WTC11 (cell line): ENCODE results near the gene EN2.

Experiments used
- AFF4 ChIP-seq: sonication (generic); formaldehyde crosslinking; IDR thresholded peaks from 2 replicates; pipeline ENCODE4 v1.8.1; 2023; ENCODE audit warnings: mild to moderate bottlenecking, missing genetic modification reagents, borderline replicate concordance
- ATF1 ChIP-seq: sonication (generic); formaldehyde crosslinking; IDR thresholded peaks from 2 replicates; pipeline ENCODE4 v1.8.1; 2023; ENCODE audit warnings: mild to moderate bottlenecking, moderate library complexity, missing genetic modification reagents
- CTCF ChIP-seq: fragments of 200-600 bp; IDR thresholded peaks from 2 replicates; pipeline ENCODE4 v1.8.0; 2022; ENCODE audit warnings: antibody characterized with exemption
- FOXJ3 ChIP-seq: sonication (generic); formaldehyde crosslinking; IDR thresholded peaks from 2 replicates; pipeline ENCODE4 v1.9.0; 2021; ENCODE audit warnings: missing genetic modification reagents, mild to moderate bottlenecking, borderline replicate concordance
- IRF2 ChIP-seq: sonication (generic); formaldehyde crosslinking; IDR thresholded peaks from 2 replicates; pipeline ENCODE4 v1.8.0; 2022; ENCODE audit warnings: low read depth, missing genetic modification reagents, borderline replicate concordance
- JAZF1 ChIP-seq: fragments of 250-450 bp; sonication (Bioruptor Pico); IDR thresholded peaks from 2 replicates; pipeline ENCODE4 v1.9.0; 2021; ENCODE audit warnings: moderate library complexity, mild to moderate bottlenecking, inconsistent platforms
- ZNF416 ChIP-seq: fragments of 250-450 bp; sonication (Bioruptor Pico); IDR thresholded peaks from 2 replicates; pipeline ENCODE4 v1.9.0; 2021; ENCODE audit warnings: mild to moderate bottlenecking, inconsistent platforms
- TF ChIP-seq, protein P1 (sequence below): fragments of 250-450 bp; sonication (Bioruptor Pico); IDR thresholded peaks from 2 replicates; pipeline ENCODE4 v1.8.0; 2021; ENCODE audit warnings: mild to moderate bottlenecking

GRCh38 chr7:155455132-155455693 is 2.7 kb upstream of the EN2 start:
- TF ChIP-seq IRF2 (no peak), CTCF (no peak), JAZF1 (CRISPR knock-in tag) (no peak), FOXJ3 (CRISPR knock-in tag) (no peak), ATF1 (CRISPR knock-in tag) (no peak), AFF4 (CRISPR knock-in tag) (no peak), ZNF416 (CRISPR knock-in tag) (no peak)
- TF ChIP-seq, protein P1, sequence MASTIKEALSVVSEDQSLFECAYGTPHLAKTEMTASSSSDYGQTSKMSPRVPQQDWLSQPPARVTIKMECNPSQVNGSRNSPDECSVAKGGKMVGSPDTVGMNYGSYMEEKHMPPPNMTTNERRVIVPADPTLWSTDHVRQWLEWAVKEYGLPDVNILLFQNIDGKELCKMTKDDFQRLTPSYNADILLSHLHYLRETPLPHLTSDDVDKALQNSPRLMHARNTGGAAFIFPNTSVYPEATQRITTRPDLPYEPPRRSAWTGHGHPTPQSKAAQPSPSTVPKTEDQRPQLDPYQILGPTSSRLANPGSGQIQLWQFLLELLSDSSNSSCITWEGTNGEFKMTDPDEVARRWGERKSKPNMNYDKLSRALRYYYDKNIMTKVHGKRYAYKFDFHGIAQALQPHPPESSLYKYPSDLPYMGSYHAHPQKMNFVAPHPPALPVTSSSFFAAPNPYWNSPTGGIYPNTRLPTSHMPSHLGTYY (CRISPR knock-in tag), result no peak
